Measurements from ENCODE around the gene PIGC.

Gene PIGC

DNA sequence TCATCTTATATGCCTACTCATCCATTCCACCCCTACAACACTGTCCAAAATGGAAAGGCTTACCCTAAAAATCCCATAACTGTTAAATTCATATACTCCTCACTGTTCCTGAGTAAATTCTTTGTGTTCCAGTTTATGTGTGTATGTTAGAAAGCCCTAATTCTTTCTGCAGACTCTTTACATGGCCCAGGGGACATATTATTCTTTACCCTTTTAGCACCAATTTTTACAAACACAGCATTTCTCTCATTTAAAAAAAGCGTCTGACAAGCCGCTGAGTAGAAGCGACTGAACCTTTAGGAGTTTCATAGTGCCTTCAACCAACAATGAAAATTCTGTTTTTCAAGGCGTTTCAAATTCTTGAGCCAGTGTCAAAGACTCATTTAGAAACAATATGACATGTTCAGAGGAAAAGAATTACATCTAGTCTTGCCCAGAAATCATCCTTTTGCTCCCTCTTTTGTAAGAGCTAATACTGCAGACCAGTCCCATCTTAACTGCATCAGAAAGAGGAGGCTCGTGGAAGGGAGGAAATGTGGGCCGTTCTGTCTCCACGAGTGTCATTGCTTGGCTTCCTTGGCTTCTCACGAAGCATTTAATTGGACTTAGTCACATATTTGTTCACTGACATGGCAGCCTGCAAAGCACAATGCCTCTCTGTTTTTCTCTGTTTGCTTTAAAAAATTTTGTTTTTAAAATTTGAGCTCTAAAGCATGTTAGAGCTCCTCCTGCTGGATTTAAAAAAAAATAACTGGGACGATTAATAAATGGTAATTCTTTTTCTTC is 44.7 kb downstream of the PIGC start:
- DNase-seq (ENCODE audit: low read depth): peak; percentile 98

- peak; percentile 36 for DNase-seq (ENCODE audit: low read depth)
Measured at GRCh38 chr1:172398193-172398592, 45.7 kb downstream of the PIGC start.

GRCh38 chr1:172397633-172398032 is 46.2 kb downstream of the PIGC start:
- DNase-seq (ENCODE audit: low read depth): no peak

DNA sequence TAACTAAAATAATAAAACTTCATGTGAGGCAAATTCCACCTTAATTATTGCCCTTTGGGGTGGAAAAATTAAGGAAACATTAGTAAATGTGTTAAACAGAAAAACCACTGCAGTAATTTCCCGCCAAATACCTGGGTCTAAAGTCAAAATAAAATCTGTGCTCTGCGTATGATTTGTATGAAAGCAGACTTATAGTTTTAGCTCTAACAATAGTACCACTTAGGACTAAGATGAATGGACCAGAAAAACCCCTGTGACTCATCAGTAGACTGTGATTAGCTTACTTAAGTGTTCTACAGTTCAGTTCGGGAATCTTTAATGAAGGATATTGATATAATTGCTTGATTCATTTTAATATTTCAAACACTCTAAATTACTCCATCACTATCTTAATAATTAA is 46.6 kb downstream of the PIGC start:
- DNase-seq (ENCODE audit: low read depth): peak; percentile 42

GRCh38 chr1:172395576-172395975 is 48.3 kb downstream of the PIGC start:
- DNase-seq (ENCODE audit: low read depth): no peak

GRCh38 chr1:172394811-172395210 is 49.1 kb downstream of the PIGC start:
- DNase-seq (ENCODE audit: low read depth): peak; percentile 53

GRCh38 chr1:172394141-172394751 is 49.6 kb downstream of the PIGC start:
- no peak for DNase-seq (ENCODE audit: low read depth)

GRCh38 chr1:172393354-172393753 is 50.5 kb downstream of the PIGC start:
- DNase-seq (ENCODE audit: low read depth): no peak

DNA sequence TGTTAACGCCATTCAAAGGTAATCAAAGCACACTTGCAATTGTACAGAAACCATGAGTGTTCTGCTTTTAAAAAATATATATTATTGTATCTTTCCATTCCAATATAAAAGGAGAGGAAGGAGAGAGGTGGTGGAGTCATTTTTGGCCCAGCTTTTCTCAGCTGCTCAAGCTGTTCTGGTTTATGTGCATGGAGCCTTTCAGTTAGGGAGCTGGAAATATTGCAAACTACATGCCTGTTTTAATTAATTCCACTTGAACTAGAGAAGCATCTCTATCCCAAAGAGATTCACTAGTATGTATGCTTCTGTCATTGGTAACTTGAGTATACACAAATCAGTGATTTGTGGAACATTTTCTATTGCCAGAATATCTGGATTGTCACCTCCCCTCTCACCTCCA is 51.9 kb downstream of the PIGC start:
- no peak for DNase-seq (ENCODE audit: low read depth)
